Erythroblast (primary cell): ENCODE data around the gene TEP1.

Experiments
- GATA1 ChIP-seq: IDR thresholded peaks from 2 replicates; pipeline ENCODE4 v1.6.1; 2011; ENCODE audit warnings: low read depth, mild to moderate bottlenecking, control low read depth, low read length, moderate library complexity
- POLR2A ChIP-seq: IDR thresholded peaks from 2 replicates; pipeline ENCODE4 v1.6.1; 2011; ENCODE audit warnings: mild to moderate bottlenecking, low read length

- no peak for TF ChIP-seq POLR2A
- no peak for TF ChIP-seq GATA1
Measured at GRCh38 chr14:20438664-20439063, 25.4 kb upstream of the TEP1 start.
